H1 (cell line): ENCODE measurements around the gene PRR23B. TPM values are rescaled to one million over a fixed set of nuclear protein-coding genes. Genes with fewer than 3 reads are reported as not detected.

Experiments used
- CTCF ChIA-PET: fragments of 300-600 bp; sonication (Branson Sonifier 250); formaldehyde crosslinking; loops from one replicate; lab custom pipeline; 2021; ENCODE audit not compliant: partially characterized antibody; lab: Charles Lee
- POLR2A ChIA-PET: fragments of 300-600 bp; sonication (Branson Sonifier 250); formaldehyde crosslinking; loops from one replicate; lab custom pipeline; 2021; ENCODE audit warnings: inconsistent platforms; ENCODE audit not compliant: partially characterized antibody; lab: Charles Lee
- DNase-seq, 2 experiments: peaks; one replicate each; pipeline versions ENCODE4 v3.0.0 to v3.0.0-alpha.2; 2010 to 2022; ENCODE audit warnings: low spot score in 2 of 2, low read depth in 1 of 2, mixed read lengths in 1 of 2
- FAIRE-seq: peaks from 2 replicates; lab custom pipeline; 2011; peaks lifted over from hg19 to GRCh38; lab: Jason Lieb, UNC
- H2AFZ ChIP-seq: 2 replicates; pipeline ENCODE4 v1.8.1; 2012; ENCODE audit warnings: low read length, inconsistent platforms
- H2AK5ac ChIP-seq: 2 replicates; pipeline ENCODE4 v1.6.1; 2013; ENCODE audit warnings: low read depth, low read length
- H2BK120ac ChIP-seq: replicated peaks from 2 replicates; pipeline ENCODE3; 2013; ENCODE audit warnings: low read depth, low read length, inconsistent platforms
- H2BK12ac ChIP-seq: 2 replicates; pipeline ENCODE4 v1.6.1; 2013; ENCODE audit warnings: low read depth, low read length
- H2BK15ac ChIP-seq: 2 replicates; pipeline ENCODE4 v1.6.1; 2013; ENCODE audit warnings: low read length
- H2BK20ac ChIP-seq: 2 replicates; pipeline ENCODE4 v1.6.1; 2013; ENCODE audit warnings: low read length
- H2BK5ac ChIP-seq: 2 replicates; pipeline ENCODE4 v1.6.1; 2013; ENCODE audit warnings: low read depth, low read length
- H3K14ac ChIP-seq: 2 replicates; pipeline ENCODE4 v1.6.1; 2013; ENCODE audit warnings: inconsistent platforms; ENCODE audit not compliant: insufficient read length
- H3K18ac ChIP-seq: 2 replicates; pipeline ENCODE4 v1.6.1; 2013; ENCODE audit warnings: low read length; ENCODE audit errors: extremely low read depth
- H3K23ac ChIP-seq: 2 replicates; pipeline ENCODE4 v1.6.1; 2013; ENCODE audit warnings: inconsistent platforms; ENCODE audit not compliant: insufficient read length
- H3K23me2 ChIP-seq: 2 replicates; pipeline ENCODE4 v1.6.1; 2013; ENCODE audit warnings: low read depth, low read length
- H3K27ac ChIP-seq: 2 replicates; pipeline ENCODE4 v1.6.1; 2011; ENCODE audit warnings: low read depth, low read length, inconsistent platforms
- H3K27me3 ChIP-seq, 4 experiments: replicated peaks in 1 of 4; 1 replicate in 1 of 4; 2 replicates in 3 of 4; pipeline versions ENCODE4 v1.6.1 to v1.8.1; 2011 to 2013; ENCODE audit warnings: low read length in 3 of 4, mild to moderate bottlenecking in 3 of 4, inconsistent platforms in 2 of 4, mixed read lengths in 2 of 4, moderate library complexity in 1 of 4; ENCODE audit not compliant: control insufficient read depth in 3 of 4, insufficient read depth in 3 of 4; ENCODE audit errors: extremely low read depth in 1 of 4
- H3K36me3 ChIP-seq, 4 experiments: 2 replicates each; pipeline versions ENCODE4 v1.6.1 to v1.8.1; 2011 to 2013; ENCODE audit warnings: mild to moderate bottlenecking in 4 of 4, low read length in 3 of 4, moderate library complexity in 2 of 4, control low read depth in 1 of 4, inconsistent platforms in 1 of 4; ENCODE audit not compliant: insufficient read depth in 4 of 4, control insufficient read depth in 2 of 4
- H3K4ac ChIP-seq: replicated peaks from 2 replicates; pipeline ENCODE3; 2013; ENCODE audit warnings: low read length, low read depth, mixed read lengths, inconsistent platforms; ENCODE audit not compliant: insufficient read length
- H3K4me1 ChIP-seq, 4 experiments: replicated peaks in 1 of 4; 1 replicate in 1 of 4; 2 replicates in 3 of 4; pipeline versions ENCODE4 v1.6.1 to v1.8.1; 2011 to 2013; ENCODE audit warnings: low read length in 3 of 4, inconsistent platforms in 2 of 4, mixed read lengths in 1 of 4; ENCODE audit not compliant: insufficient read depth in 4 of 4, control insufficient read depth in 3 of 4
- H3K4me2 ChIP-seq, 2 experiments: 2 replicates each; pipeline versions ENCODE4 v1.6.1 to v1.8.1; 2011 to 2013; ENCODE audit warnings: low read depth in 2 of 2, low read length in 2 of 2, control low read depth in 1 of 2, inconsistent platforms in 1 of 2, mild to moderate bottlenecking in 1 of 2; ENCODE audit not compliant: insufficient read depth in 1 of 2
- H3K4me3 ChIP-seq, 4 experiments: fragments of 200-600, 300-600 bp in 1 of 4; sonication (generic), shearing (Covaris generic), sonication (Bioruptor Twin) in 1 of 4; 2 replicates each; pipeline versions ENCODE4 v1.5.1 to v1.8.1; 2011 to 2016; ENCODE audit warnings: low read length in 4 of 4, low read depth in 3 of 4, control low read depth in 2 of 4, inconsistent platforms in 2 of 4, mild to moderate bottlenecking in 2 of 4, mixed read lengths in 1 of 4, moderate library complexity in 1 of 4; ENCODE audit not compliant: insufficient read depth in 2 of 4; ENCODE audit errors: extremely low read depth in 1 of 4
- H3K56ac ChIP-seq: replicated peaks from 2 replicates; pipeline ENCODE3; 2013; ENCODE audit warnings: low read depth, mild to moderate bottlenecking, mixed read lengths, low read length, inconsistent platforms; ENCODE audit not compliant: insufficient read length
- H3K79me1 ChIP-seq: 2 replicates; pipeline ENCODE4 v1.6.1; 2013; ENCODE audit warnings: low read depth, low read length, control low read depth
- H3K79me2 ChIP-seq, 2 experiments: 2 replicates each; pipeline versions ENCODE4 v1.6.1 to v1.8.1; 2012 to 2013; ENCODE audit warnings: low read length in 2 of 2, mild to moderate bottlenecking in 2 of 2, inconsistent platforms in 1 of 2; ENCODE audit not compliant: insufficient read depth in 2 of 2, control insufficient read depth in 1 of 2
- H3K9ac ChIP-seq, 4 experiments: replicated peaks in 1 of 4; 1 replicate in 1 of 4; 2 replicates in 3 of 4; pipeline versions ENCODE4 v1.6.1 to v1.8.1; 2011 to 2013; ENCODE audit warnings: low read depth in 3 of 4, low read length in 3 of 4, control low read depth in 2 of 4, mild to moderate bottlenecking in 2 of 4, moderate library complexity in 2 of 4, inconsistent platforms in 1 of 4; ENCODE audit errors: extremely low read depth in 1 of 4
- H3K9me3 ChIP-seq, 2 experiments: 2 replicates each; pipeline versions ENCODE4 v1.6.1 to v1.8.1; 2012 to 2013; ENCODE audit warnings: mild to moderate bottlenecking in 2 of 2, moderate library complexity in 2 of 2, control low read depth in 1 of 2, inconsistent platforms in 1 of 2, low read depth in 1 of 2, low read length in 1 of 2, mixed read lengths in 1 of 2; ENCODE audit not compliant: insufficient read depth in 2 of 2
- H4K20me1 ChIP-seq, 2 experiments: replicated peaks in 1 of 2; 2 replicates each; pipeline versions ENCODE3 to v1.8.1; 2011 to 2013; ENCODE audit warnings: inconsistent platforms in 2 of 2, low read length in 2 of 2, mild to moderate bottlenecking in 1 of 2; ENCODE audit not compliant: insufficient read depth in 2 of 2, control insufficient read depth in 1 of 2
- H4K5ac ChIP-seq: 2 replicates; pipeline ENCODE4 v1.6.1; 2013; ENCODE audit warnings: low read length, low read depth, mixed read lengths, inconsistent platforms; ENCODE audit not compliant: insufficient read length
- H4K8ac ChIP-seq: 2 replicates; pipeline ENCODE4 v1.8.0; 2013; ENCODE audit warnings: mild to moderate bottlenecking, moderate library complexity, low read length, inconsistent platforms; ENCODE audit not compliant: insufficient read depth; ENCODE audit errors: extremely low read depth
- H4K91ac ChIP-seq: replicated peaks from 2 replicates; pipeline ENCODE3; 2013; ENCODE audit warnings: low read length, mixed read lengths, inconsistent platforms; ENCODE audit not compliant: insufficient read length
- TCF12 ChIP-seq: IDR thresholded peaks from 2 replicates; pipeline ENCODE4 v1.6.1; 2011; ENCODE audit warnings: low read depth, mild to moderate bottlenecking, low read length
- ZNF274 ChIP-seq: IDR thresholded peaks from 2 replicates; pipeline ENCODE4 v1.7.0; 2012; ENCODE audit warnings: low read length, borderline replicate concordance; ENCODE audit errors: extremely low read depth
- WGBS, 2 experiments: shearing (Covaris generic) in 1 of 2; methylation state at CpG; one replicate each; pipeline versions ENCODE4 v1.1.6 to v1.1.7; 2013 to 2015; ENCODE audit warnings: low lambda C conversion rate in 2 of 2, mixed read lengths in 2 of 2, inconsistent platforms in 1 of 2, low coverage in 1 of 2, missing lambda C conversion rate in 1 of 2; ENCODE audit not compliant: insufficient replicate concordance in 2 of 2, insufficient coverage in 1 of 2, insufficient read length in 1 of 2; ENCODE audit errors: extremely low coverage in 1 of 2, missing lambda C conversion rate in 1 of 2; 5-methylcytosine and 5-hydroxymethylcytosine counted together
- polyA plus RNA-seq, 7 experiments: library from polyadenylated mRNA; depleted of rRNA in 3 of 7; stranded (reverse) in 5 of 7; unstranded in 2 of 7; fragments of >200 nt in 5 of 7; fragments of 200-250 nt in 2 of 7; gene quantifications; 1 replicate in 5 of 7; 2 replicates in 1 of 7; 4 replicates in 1 of 7; pipeline versions ENCODE4 v1.2.1 to v1.2.3, GENCODE V29; 2011 to 2013; ENCODE audit warnings: missing spikeins in 2 of 7, mixed read lengths in 2 of 7
- total RNA-seq: library from RNA; stranded (reverse); fragmentation: NEBNext Ultra II Directional; extraction: Animal tissue kit (Norgen Biotek cat#: 25700); gene quantifications from 2 replicates; pipeline ENCODE4 v1.2.1, GENCODE V29; 2021

Gene PRR23B
- total and polyA plus RNA-seq, 2 of the 8 experiments (the other 6 are each of a cell fraction or from before 2014, with no cell fraction given), result not detected

DNA sequence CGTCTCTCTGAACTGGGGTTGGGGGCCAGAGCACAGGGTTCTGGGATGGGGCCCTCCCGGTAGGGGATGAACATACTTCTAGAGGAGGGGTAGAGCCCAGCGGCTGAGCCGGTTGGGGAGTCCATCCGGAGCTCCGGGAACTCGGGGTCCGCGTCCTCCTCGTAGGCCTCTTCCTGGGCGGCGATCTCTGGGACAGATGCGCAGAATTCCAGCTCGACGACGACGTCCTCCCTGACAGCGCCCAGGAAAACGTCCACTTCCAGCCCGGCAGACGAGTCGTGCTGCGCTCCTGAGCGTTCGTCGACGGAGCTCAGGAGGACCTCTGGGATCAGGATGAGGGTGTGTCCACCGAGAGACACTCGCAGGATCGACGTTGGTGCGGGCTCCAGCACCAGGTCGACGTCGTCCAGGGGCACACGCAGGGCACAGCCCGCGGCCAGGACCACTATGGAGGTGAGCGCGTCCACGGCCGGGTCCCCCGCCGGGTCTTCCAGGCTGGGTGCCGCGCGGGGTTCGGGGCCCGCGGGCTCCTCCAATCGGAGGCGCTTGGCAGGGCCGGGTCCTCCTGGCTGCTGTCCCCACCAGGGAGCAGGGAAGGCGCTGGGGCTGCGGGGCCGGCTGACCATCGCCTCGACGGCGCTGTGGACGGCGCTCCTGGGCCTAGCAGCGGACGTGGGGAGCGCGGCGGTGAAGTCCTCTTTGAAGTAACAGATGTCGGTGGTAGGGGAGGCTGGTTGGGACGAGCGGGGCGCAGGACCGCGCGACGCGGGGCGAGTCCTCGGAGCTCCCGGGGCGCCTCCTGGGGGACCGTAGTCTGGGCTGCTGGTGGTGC lies 474 bp downstream of the PRR23B start:
- FAIRE-seq (no peak), DNase-seq (no peak)
- no peaks in the 10 kb centered on the region for H3K27me3 ChIP-seq
- no peak overlapping the region for H2AK5ac ChIP-seq
- H3K9me3 ChIP-seq, result peaks cover 2 to 14% of the 10 kb centered on the region in 2 experiments; a peak in 1 of 4 replicates
- H3K23me2 ChIP-seq, result no peaks in the 10 kb centered on the region; the same call in 1 of the 2 replicates
- POLR2A ChIA-PET, result no interaction called here
- no peak overlapping the region for H4K5ac ChIP-seq
- H3K56ac ChIP-seq, result no peak overlapping the region
- no peak overlapping the region for H2AFZ ChIP-seq
- CTCF ChIA-PET, result interaction anchor here (0.7 to 1.0 kb wide), 4 partner anchors 11 to 245 kb away, joined by 3 to 5 read pairs (median 3); no protein-coding TSS in a partner anchor
- H2BK15ac ChIP-seq, result no peak overlapping the region
- H3K4ac ChIP-seq, result no peak overlapping the region
- H2BK5ac ChIP-seq, result no peak overlapping the region
- no peaks in the 10 kb centered on the region for H3K36me3 ChIP-seq
- 93% methylated on average over 65 of the region's 81 CpGs; no CpG with 5 or more reads in 1 of the 2 experiments for WGBS, 2 experiments
- H2BK20ac ChIP-seq, result no peak overlapping the region
- no peaks in the 10 kb centered on the region for H4K20me1 ChIP-seq
- H3K18ac ChIP-seq, result no peak overlapping the region
- H3K4me2 ChIP-seq, result no peak overlapping the region
- no peak overlapping the region for H2BK120ac ChIP-seq
- no peak overlapping the region for H3K27ac ChIP-seq
- H3K23ac ChIP-seq, result no peak overlapping the region
- H3K4me1 ChIP-seq, result no peaks in the 10 kb centered on the region
- H4K8ac ChIP-seq, result no peak overlapping the region
- no peak overlapping the region for H4K91ac ChIP-seq
- no peak overlapping the region for H3K9ac ChIP-seq
- no peak overlapping the region for H3K4me3 ChIP-seq
- no peak overlapping the region for H3K14ac ChIP-seq
- no peaks in the 10 kb centered on the region for H3K79me1 ChIP-seq
- H2BK12ac ChIP-seq, result no peak overlapping the region
- no peaks in the 10 kb centered on the region for H3K79me2 ChIP-seq
- TF ChIP-seq TCF12 (no peak), ZNF274 (no peak)
